HG02798 (cell line): ENCODE results near the gene KCNQ4.

Experiments
- ATAC-seq: cut with Tn5 transposase; IDR thresholded peaks from one replicate; pipeline ENCODE4 v1.9.1; 2021; ENCODE audit warnings: mild to moderate bottlenecking; ENCODE audit not compliant: unreplicated experiment, poor library complexity

The KCNQ4 gene

GRCh38 chr1:40793617-40794016 lies 10.0 kb downstream of the KCNQ4 start:
- no peak for ATAC-seq

DNA sequence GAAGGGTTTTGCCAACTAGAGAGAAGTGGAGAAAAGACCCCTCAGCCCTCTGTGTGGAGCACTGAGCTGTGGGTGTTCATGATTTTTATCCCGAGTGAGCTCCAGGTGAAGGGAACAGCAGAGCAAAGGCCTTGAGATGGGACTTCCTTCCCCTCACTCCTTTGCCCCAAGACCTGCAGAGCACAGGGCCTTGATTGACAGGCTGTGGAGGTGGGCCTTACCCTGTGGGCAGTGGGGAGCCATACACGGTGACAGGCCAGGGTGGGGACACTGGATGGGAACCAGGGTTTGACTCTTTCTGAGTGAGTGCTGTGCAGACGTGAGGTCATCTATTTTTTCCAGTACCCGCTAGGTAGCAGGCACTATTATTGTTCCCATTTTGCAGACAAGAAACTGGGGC lies 10.5 kb downstream of the KCNQ4 start:
- no peak for ATAC-seq

GRCh38 chr1:40794974-40795715 lies 11.6 kb downstream of the KCNQ4 start:
- no peak for ATAC-seq

DNA sequence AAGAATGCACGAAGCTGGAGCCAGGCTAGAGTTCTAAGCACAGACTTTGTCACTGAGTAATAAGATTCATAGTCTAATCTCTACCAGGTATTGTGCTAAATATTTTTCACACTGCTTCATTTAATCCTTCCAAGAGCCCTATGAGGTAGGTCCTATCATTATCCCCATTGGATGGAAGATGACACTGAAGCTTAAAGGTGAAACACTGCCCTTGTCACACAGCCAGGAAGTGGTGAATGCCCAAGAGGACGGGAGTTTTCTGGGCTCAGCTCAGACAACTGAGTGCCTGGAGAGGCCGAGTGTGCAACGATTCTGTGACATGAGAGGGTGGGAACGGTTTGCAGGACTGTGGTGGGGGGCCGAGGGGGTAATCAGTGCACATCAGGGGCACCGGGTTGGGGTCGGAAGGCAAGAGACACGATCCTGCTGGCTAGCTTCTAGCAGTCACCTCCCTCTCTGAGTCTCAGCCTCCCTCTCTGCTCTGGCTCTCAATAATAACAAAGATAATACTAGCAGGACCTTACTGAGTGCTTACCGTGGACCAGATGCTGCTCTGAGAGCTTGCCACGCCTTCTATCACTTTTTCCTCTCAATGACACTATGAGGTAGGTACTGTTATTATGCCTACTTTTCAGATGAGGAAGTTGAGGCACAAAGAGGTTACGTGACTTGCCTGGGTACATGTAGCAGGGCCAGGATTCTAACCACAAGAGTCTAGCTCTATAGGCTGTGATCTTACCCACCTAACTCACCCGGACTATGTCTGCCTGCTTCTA lies 12.4 kb downstream of the KCNQ4 start:
- no peak for ATAC-seq

GRCh38 chr1:40796939-40797667 lies 13.5 kb downstream of the KCNQ4 start:
- ATAC-seq = no peak

DNA sequence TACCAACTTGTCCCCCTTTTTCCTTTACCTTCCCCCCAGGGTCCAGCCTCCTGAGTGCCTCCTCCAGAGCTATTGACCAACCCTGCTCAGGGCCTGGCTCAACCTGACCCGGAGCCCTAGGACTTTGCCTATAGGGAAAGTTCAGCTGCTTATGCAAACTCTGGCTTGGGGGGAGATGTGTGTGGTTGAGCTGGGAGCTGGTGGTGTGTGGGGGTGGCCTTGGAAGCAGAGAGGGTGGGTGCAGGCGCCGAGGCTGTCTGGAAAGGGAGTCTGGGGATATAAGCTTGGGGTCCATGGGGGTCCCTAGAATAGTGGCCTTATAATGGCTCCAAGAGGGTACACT lies 14.1 kb downstream of the KCNQ4 start:
- no peak for ATAC-seq

GRCh38 chr1:40798366-40799281 lies 15.0 kb downstream of the KCNQ4 start:
- ATAC-seq = no peak

DNA sequence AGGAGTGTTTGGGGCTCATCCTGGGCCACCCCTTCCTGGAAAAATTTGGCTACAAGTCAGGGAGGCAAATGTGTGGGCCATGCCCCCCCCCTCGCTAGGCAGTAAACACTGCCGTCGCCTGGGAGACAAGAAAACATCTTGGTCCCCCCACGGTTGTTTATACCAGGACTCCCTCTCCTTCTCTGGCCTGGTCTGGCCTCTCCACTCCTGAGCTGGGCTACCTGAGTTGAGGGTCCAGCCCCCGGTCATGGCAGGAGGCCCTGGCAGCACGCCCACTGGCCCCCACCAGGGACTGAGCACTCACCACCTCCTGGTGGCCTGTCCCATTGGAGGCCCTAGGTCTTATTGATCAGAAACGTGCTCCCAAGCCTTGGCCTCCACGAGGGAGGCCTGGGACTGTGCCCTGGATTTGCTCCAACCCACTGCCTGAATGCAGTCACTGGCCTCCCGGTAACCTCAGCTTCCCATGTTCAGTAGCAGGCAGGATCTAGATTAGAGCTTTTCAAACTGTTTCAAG lies 15.8 kb downstream of the KCNQ4 start:
- no peak for ATAC-seq

DNA sequence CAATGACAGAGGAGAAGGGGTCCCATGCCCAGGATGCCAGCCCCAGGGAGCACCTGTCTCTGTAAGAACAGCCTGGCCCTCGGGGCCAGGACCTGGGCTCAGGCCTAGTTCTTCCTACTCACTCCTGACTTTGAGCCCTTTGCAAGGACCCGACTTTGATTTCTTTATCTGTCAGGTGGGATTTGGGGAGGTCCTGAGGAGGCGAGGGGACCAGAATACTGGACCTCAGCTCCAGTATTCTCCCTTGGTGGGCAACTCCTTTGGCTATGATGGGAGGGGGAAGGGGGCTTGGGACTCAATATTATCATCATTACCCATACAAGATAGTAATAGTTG lies 18.1 kb downstream of the KCNQ4 start:
- no peak for ATAC-seq

DNA sequence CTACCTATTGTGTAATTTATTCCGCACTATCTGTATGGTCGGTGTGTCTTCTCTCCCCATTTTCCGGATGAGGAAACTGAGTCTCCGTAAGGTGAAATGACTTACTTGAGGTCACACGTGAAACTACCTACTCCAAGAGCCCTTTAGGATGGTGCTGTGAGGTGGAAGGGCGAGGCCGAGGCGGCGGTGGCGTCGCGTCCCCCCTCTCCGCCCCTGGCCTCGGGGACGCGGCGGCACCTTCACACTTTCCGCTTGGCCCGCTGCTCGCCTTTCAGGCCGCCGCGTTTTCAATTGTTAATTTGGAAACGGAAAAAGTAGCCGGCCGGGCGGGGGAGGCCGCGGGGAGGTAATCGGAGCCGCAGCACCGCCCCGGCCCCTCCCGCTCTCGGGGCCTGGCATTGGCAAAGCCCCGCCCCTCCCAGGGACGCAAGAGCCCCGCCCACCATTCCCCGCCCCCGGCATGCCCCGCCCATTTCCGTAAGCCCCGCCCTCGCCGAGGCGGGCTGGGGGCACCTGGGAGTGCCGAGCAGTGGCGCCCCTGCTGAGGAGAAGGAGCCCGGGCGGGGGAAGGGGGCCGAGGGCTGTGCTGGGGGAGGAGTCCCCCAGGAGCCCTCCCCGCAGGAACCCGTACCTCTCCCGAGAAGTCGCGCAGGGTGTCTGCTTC lies 18.6 kb downstream of the KCNQ4 start:
- ATAC-seq = peak; percentile 68

GRCh38 chr1:40802742-40803113 lies 19.1 kb downstream of the KCNQ4 start:
- ATAC-seq = no peak

DNA sequence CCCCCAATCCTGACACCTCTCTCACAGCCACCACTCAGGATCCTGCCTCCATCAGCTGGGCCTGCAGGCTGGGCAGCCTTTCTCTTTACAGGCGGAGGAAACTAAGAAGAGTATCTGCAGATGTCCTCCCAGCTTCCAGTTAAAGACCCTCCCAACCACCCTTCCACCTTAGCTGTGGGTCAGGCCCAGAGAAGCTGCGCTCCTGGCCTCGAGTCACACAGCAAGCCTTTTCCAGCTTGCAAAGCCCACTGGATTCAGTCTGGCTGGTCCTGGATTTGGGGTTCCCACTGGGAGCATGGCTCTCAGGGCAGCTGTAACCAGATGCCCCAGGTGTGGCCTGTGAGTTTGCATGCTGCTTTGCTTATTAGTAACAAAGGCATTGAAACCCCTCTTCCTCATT lies 19.9 kb downstream of the KCNQ4 start:
- no peak for ATAC-seq

- no peak for ATAC-seq
Measured at GRCh38 chr1:40803902-40804301, 20.3 kb downstream of the KCNQ4 start.

DNA sequence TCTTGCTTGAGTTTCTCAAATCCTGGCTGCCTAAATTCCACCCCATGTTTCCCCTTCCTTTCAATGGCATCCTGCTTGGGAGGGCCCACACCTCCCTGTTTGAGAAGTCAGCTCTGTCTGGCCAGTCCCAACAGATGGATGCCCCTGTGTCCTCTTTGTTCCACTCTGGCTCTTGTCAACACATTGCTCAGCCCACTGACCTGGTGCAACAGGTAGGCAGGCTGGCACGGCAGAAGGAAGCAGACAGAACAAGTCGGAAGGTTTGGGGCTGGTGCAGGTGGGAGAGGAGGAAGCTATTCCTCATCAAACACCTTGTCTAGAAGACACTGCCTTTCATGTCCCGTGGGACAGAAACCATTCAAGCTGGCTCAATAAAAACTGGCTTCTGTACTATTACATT lies 22.7 kb downstream of the KCNQ4 start:
- ATAC-seq = no peak

DNA sequence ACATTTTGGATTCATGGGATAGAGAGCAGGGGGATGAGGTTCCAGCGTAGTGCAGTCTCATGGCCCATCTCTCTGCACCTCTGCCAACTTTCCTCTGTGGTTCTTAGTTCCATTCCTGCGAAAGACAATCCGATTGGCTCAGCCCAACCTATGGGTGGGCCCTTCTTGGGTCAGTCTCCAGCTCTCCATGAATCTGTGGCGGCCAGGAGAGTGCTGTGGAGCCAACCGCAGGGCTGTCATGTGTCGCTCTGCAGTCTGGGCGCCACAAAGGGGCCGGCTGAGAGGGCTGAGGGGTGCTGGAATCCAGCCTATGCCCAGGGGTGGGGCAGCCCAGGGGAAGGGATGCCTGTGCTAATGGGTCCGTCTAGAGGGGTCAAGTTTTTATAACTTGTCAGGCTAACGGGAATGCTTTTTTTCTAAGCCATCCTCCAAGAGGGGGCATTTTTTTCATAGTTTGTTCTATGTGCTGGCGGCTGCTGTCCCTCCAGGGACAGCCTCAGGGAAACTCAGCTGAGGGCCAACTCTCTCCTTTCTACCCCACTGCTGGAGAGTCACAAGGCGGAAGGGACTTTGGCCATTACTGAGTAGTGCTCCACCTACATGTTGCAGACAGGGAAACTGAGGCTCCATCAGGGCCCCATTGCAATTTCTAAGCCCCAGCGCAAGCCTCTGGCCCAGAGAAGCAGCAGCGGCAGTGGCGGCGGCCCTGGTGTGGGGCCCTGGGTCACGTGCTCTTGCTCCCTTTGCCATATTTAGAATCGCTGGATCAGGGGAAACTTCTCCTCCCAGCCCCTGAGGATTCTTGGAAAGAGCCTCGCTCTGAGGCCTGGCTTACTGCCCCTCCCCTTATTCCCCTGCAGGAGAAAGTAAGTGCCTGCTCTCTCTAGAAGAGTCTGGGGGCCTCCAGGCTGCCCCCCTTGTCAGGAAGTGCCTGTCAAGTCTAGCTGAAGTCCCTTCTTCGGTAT lies 23.4 kb downstream of the KCNQ4 start:
- ATAC-seq = no peak

DNA sequence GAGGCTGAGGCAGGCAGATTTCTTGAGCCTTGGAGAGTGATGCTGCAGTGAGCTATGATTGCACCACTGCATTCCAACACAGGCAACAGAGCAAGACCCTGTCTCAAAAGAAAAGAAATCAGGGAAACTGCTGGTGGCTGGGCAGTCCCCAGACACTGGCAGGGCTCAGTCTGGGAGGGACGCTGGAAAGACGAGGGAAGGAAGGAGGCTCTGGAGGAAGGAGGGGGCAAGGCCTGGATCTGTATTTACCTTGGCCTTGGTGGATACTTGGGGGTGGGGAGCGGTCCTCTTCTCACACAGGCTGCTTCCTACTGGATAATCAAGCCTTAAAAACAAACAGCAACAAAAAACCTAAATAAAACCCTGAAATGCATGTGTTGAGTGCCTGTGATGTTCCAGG lies 24.4 kb downstream of the KCNQ4 start:
- no peak for ATAC-seq

DNA sequence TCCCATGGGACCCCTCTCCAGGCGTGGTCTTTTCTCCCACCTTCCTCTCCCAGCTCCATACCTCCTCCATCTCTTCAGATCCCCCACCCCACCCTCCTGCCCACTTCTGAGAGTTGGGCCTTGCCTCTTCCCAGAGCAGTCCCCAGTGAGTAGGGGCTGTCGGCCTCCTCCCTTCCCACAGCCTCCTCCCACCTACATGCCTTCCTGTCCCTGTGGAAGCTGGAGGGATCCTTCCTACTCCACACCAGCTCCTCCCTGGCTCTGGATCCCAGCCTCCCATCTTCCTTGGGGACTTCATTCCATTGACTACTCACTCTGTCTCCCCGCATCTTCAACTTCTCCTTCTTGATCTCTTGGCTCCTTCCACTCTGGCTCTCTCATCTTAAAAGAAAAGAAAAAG lies 24.9 kb downstream of the KCNQ4 start:
- no peak for ATAC-seq

- no peak for ATAC-seq
Measured at GRCh38 chr1:40808909-40809308, 25.3 kb downstream of the KCNQ4 start.

DNA sequence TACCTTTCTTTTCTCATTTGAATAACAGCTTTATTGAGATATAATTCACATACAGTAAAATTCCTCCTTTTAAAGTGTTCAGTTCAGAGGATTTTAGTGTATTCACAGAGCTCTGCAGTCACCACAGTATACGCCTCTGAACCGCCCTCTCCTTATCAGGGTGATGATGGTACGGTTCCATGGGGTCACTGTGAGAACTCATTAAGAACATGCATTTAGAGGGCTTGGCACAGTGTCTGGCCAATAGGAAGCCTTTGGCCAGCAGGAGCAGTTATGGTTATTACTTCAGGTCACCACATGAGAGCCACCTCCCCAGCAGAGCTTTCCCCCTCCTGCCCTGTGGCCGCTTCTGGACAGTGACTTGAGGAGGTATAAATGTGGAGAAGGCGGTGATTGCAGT lies 27.3 kb downstream of the KCNQ4 start:
- ATAC-seq = no peak
